Neural cell (in vitro differentiated cells): ENCODE data around the gene RAB15. TPM values are rescaled to one million over a fixed set of nuclear protein-coding genes. Genes with fewer than 3 reads are reported as not detected.
"Not testable (repeated sequence)": the region's sequence is repeated elsewhere in the genome, so short reads cannot be mapped to it uniquely, and the experiment has no call there.

Experiments
- H2AFZ ChIP-seq: fragments of 200-600, 300-800 bp; sonication (generic), shearing (Covaris generic); 2 replicates; pipeline ENCODE4 v1.6.0; 2014; ENCODE audit warnings: low read depth, mild to moderate bottlenecking, antibody characterized with exemption, low read length, moderate library complexity
- H3F3A ChIP-seq: fragments of 200-600 bp; shearing (Covaris generic); 2 replicates; pipeline ENCODE4 v1.6.1; 2016; ENCODE audit warnings: mild to moderate bottlenecking, moderate library complexity, mixed read lengths, antibody characterized with exemption, low read length; ENCODE audit not compliant: insufficient read depth, poor library complexity, severe bottlenecking
- H3K27ac ChIP-seq: fragments of 200-600, 300-800 bp; sonication (generic), shearing (Covaris generic); 2 replicates; pipeline ENCODE4 v1.5.1; 2014; ENCODE audit warnings: mild to moderate bottlenecking, low read length, moderate library complexity
- H3K27me3 ChIP-seq: fragments of 300-800, 200-600 bp; sonication (generic), shearing (Covaris generic); 2 replicates; pipeline ENCODE4 v1.6.0; 2014; ENCODE audit warnings: mild to moderate bottlenecking, low read depth, low read length, moderate library complexity; ENCODE audit not compliant: insufficient read depth
- H3K36me3 ChIP-seq: fragments of 300-800, 200-600 bp; sonication (generic), shearing (Covaris generic); 2 replicates; pipeline ENCODE4 v1.5.1; 2014; ENCODE audit warnings: mild to moderate bottlenecking, antibody characterized with exemption, low read length, moderate library complexity; ENCODE audit not compliant: insufficient read depth
- H3K4me2 ChIP-seq: fragments of 300-800, 200-600 bp; sonication (generic), shearing (Covaris generic); 2 replicates; pipeline ENCODE4 v1.6.0; 2014; ENCODE audit warnings: mild to moderate bottlenecking, low read length
- H3K4me3 ChIP-seq: fragments of 300-800, 200-600 bp; sonication (generic), shearing (Covaris generic); 2 replicates; pipeline ENCODE4 v1.5.1; 2014; ENCODE audit warnings: mild to moderate bottlenecking, low read length, moderate library complexity
- H3K79me2 ChIP-seq: fragments of 200-600 bp; shearing (Covaris generic); replicated peaks from 2 replicates; pipeline ENCODE4 v1.6.0; 2014; ENCODE audit warnings: mild to moderate bottlenecking, low read length, moderate library complexity; ENCODE audit not compliant: insufficient read depth
- H3K9ac ChIP-seq: fragments of 300-800, 200-600 bp; sonication (generic), shearing (Covaris generic); 2 replicates; pipeline ENCODE4 v1.6.1; 2016; ENCODE audit warnings: mild to moderate bottlenecking, low read length, mixed read lengths
- H3K9me2 ChIP-seq: fragments of 200-600 bp; shearing (Covaris generic); 2 replicates; pipeline ENCODE4 v1.6.1; 2016; ENCODE audit warnings: mild to moderate bottlenecking, low read length, mixed read lengths; ENCODE audit not compliant: insufficient read depth
- H3K9me3 ChIP-seq: fragments of 200-600, 300-800 bp; sonication (generic), shearing (Covaris generic); 2 replicates; pipeline ENCODE4 v1.6.1; 2016; ENCODE audit warnings: mild to moderate bottlenecking, mixed run types, low read length, moderate library complexity, mixed read lengths
- H4K20me1 ChIP-seq: fragments of 200-600 bp; shearing (Covaris generic); 2 replicates; pipeline ENCODE4 v1.6.1; 2016; ENCODE audit warnings: mild to moderate bottlenecking, mixed run types; ENCODE audit not compliant: insufficient read depth
- CTCF ChIP-seq: fragments of 450-650 bp; IDR thresholded peaks from 2 replicates; pipeline ENCODE4 v1.5.1; 2014; ENCODE audit warnings: antibody characterized with exemption, mild to moderate bottlenecking, moderate library complexity; ENCODE audit not compliant: poor library complexity, severe bottlenecking
- EP300 ChIP-seq: fragments of 450-650 bp; conservative IDR thresholded peaks from 2 replicates; pipeline ENCODE4 v1.6.1; 2014; ENCODE audit warnings: antibody characterized with exemption, mild to moderate bottlenecking, moderate library complexity; ENCODE audit not compliant: poor library complexity, severe bottlenecking
- EZH2 ChIP-seq: fragments of 200-600, 300-800 bp; shearing (Covaris generic), sonication (generic); IDR thresholded peaks from 2 replicates; pipeline ENCODE4 v1.6.1; 2014; ENCODE audit warnings: antibody characterized with exemption, low read length, borderline replicate concordance, mild to moderate bottlenecking; ENCODE audit not compliant: insufficient read depth, poor library complexity, severe bottlenecking
- MXI1 ChIP-seq: fragments of 450-650 bp; conservative IDR thresholded peaks from 2 replicates; pipeline ENCODE4 v1.6.1; 2014; ENCODE audit warnings: antibody characterized with exemption, mild to moderate bottlenecking; ENCODE audit not compliant: poor library complexity, severe bottlenecking
- POLR2AphosphoS5 ChIP-seq: IDR thresholded peaks from 2 replicates; pipeline ENCODE4 v1.6.1; 2012
- RAD21 ChIP-seq: fragments of 450-650 bp; conservative IDR thresholded peaks from 2 replicates; pipeline ENCODE4 v1.6.1; 2014; ENCODE audit warnings: antibody characterized with exemption, mild to moderate bottlenecking, moderate library complexity
- REST ChIP-seq: IDR thresholded peaks from 2 replicates; pipeline ENCODE4 v1.6.1; 2012; ENCODE audit warnings: borderline replicate concordance
- SMC3 ChIP-seq: fragments of 450-650 bp; conservative IDR thresholded peaks from 2 replicates; pipeline ENCODE4 v1.6.1; 2014; ENCODE audit warnings: antibody characterized with exemption, mild to moderate bottlenecking, moderate library complexity; ENCODE audit not compliant: poor library complexity
- TAF1 ChIP-seq: IDR thresholded peaks from 2 replicates; pipeline ENCODE4 v1.6.1; 2012; ENCODE audit warnings: low read depth
- polyA plus RNA-seq: library from polyadenylated mRNA; depleted of rRNA; stranded (reverse); fragments of >200 nt; gene quantifications from 2 replicates; pipeline ENCODE4 v1.2.3, GENCODE V29; 2014

The RAB15 gene
- polyA plus RNA-seq, 1 donor from 2014 or later, result 42.0 TPM

DNA sequence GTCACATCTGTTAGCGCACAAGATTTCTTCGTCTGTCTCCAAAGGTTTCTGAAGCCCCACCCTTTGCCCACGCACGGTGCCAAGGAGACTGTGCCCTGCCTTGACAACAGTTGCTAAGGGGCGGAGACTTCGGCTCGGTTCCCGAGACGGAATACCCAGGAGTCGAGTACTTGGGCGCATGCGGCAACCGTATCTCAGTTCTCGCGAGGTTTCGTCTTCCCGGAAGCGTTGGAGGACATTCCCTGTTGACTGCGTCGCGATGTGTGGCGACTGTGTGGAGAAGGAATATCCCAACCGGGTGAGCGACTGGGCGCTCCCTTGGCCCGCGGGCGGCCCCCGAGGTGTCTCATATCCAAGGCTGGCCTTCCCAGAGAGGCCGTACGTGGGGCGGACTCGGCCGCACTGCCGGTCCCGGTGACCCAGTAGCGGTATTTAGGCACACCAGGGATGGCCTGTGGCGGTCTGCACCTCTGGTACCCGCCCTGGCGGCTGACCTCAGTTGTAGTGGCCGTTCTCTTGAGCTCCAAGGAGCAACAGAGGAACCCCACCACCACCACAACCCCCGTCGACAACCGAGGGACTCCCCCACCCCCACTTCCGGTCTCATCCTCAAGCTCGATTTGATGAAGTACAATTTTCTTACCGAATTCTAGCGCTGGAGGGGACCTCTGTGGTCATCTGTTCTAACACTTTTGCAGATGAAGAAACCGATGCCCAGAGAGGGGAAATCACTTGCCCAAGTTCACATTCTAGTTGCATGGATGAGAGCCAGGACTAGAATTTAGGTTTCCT is 57.7 kb downstream of the RAB15 start, which contains the start of gene CHURC1:
Gene CHURC1 (plus strand): TSS at position 219 of the 792 bp plus-strand sequence. CDS start 41 bp downstream, at position 260.
- peak within 1 kb of the TSS; percentile 81 for H3K4me3 ChIP-seq
- no peaks in the 10 kb centered on the region for H3K36me3 ChIP-seq
- peak within 1 kb of the TSS; percentile 98 for H3K9ac ChIP-seq
- H3K4me2 ChIP-seq, result peak within 1 kb of the TSS; percentile 81
- H2AFZ ChIP-seq, result peak within 1 kb of the TSS; percentile 89
- H4K20me1 ChIP-seq, result no peaks in the 10 kb centered on the region
- peak within 1 kb of the TSS; percentile 89 for H3K27ac ChIP-seq
- H3K79me2 ChIP-seq, result peaks cover 17% of the 10 kb centered on the region
- no peaks in the 10 kb centered on the region for H3K9me3 ChIP-seq
- no peaks in the 10 kb centered on the region for H3F3A ChIP-seq
- H3K9me2 ChIP-seq, result no peaks in the 10 kb centered on the region
- peak; percentile 100 for TF ChIP-seq POLR2AphosphoS5
- no peak for TF ChIP-seq CTCF
- TF ChIP-seq RAD21, result no peak
- TF ChIP-seq EZH2, result no peak
- TF ChIP-seq SMC3, result no peak
- peak; percentile 44 for TF ChIP-seq EP300
- TF ChIP-seq TAF1, result peak; percentile 91
- peak; percentile 94 for TF ChIP-seq REST
- peak; percentile 85 for TF ChIP-seq MXI1
- no peaks in the 10 kb centered on the region for H3K27me3 ChIP-seq

- not testable (repeated sequence) for H3K36me3 ChIP-seq, H2AFZ ChIP-seq, H3F3A ChIP-seq, H3K9me3 ChIP-seq, H4K20me1 ChIP-seq, H3K27me3 ChIP-seq, H3K9me2 ChIP-seq
- peak overlapping the region; percentile 98 for H3K9ac ChIP-seq
- peak overlapping the region; percentile 26 for H3K4me2 ChIP-seq
- H3K27ac ChIP-seq, result peak overlapping the region; percentile 89
- H3K4me3 ChIP-seq, result peak overlapping the region; percentile 81
- H3K79me2 ChIP-seq, result peaks cover 17% of the 10 kb centered on the region
Observed at GRCh38 chr14:64913477-64913876, 58.7 kb downstream of the RAB15 start.
